Mesenchymal stem cell (in vitro differentiated cells and primary cell): Measurements from ENCODE around the gene CHRNA4.
A peak's percentile ranks its signal among the peaks of the same experiment; 100 is the strongest.

ENCODE experiments used
- DNase-seq: peaks from one replicate; pipeline ENCODE4 v3.0.0-alpha.2; 2013
- H2AFZ ChIP-seq: one replicate; pipeline ENCODE4 v1.6.1; 2013; ENCODE audit warnings: low read depth, mild to moderate bottlenecking, control low read depth, inconsistent platforms, low read length, moderate library complexity
- H2AK5ac ChIP-seq: 2 replicates; pipeline ENCODE4 v1.6.1; 2013; ENCODE audit warnings: low read length, moderate library complexity, mild to moderate bottlenecking, inconsistent platforms; ENCODE audit not compliant: severe bottlenecking
- H2BK120ac ChIP-seq: one replicate; pipeline ENCODE4 v1.6.1; 2013; ENCODE audit warnings: low read depth, mild to moderate bottlenecking, inconsistent platforms, low read length, moderate library complexity
- H2BK12ac ChIP-seq, 2 experiments: one replicate each; pipeline ENCODE4 v1.6.1; 2013; ENCODE audit warnings: inconsistent platforms in 2 of 2, low read length in 2 of 2, mild to moderate bottlenecking in 2 of 2, moderate library complexity in 2 of 2, control low read depth in 1 of 2
- H2BK15ac ChIP-seq: one replicate; pipeline ENCODE4 v1.6.1; 2013; ENCODE audit warnings: mild to moderate bottlenecking, low read depth, inconsistent platforms; ENCODE audit not compliant: poor library complexity, severe bottlenecking
- H2BK5ac ChIP-seq: 2 replicates; pipeline ENCODE4 v1.6.1; 2013; ENCODE audit warnings: low read depth, mild to moderate bottlenecking, low read length, control low read depth, inconsistent platforms; ENCODE audit not compliant: poor library complexity, severe bottlenecking
- H3K14ac ChIP-seq, 2 experiments: one replicate each; pipeline ENCODE4 v1.6.1; 2013; ENCODE audit warnings: inconsistent platforms in 2 of 2, low read length in 2 of 2, control low read depth in 1 of 2, mild to moderate bottlenecking in 1 of 2, moderate library complexity in 1 of 2
- H3K18ac ChIP-seq, 2 experiments: one replicate each; pipeline ENCODE4 v1.6.1; 2013; ENCODE audit warnings: inconsistent platforms in 2 of 2, low read length in 2 of 2, control low read depth in 1 of 2, low read depth in 1 of 2, mild to moderate bottlenecking in 1 of 2
- H3K23ac ChIP-seq, 2 experiments: one replicate each; pipeline ENCODE4 v1.6.1; 2013; ENCODE audit warnings: inconsistent platforms in 2 of 2, low read length in 2 of 2, mild to moderate bottlenecking in 2 of 2, moderate library complexity in 2 of 2, control low read depth in 1 of 2
- H3K27ac ChIP-seq: 2 replicates; pipeline ENCODE4 v1.5.1; 2013; ENCODE audit warnings: mild to moderate bottlenecking, moderate library complexity, low read length, control low read depth, inconsistent platforms; ENCODE audit not compliant: poor library complexity, severe bottlenecking
- H3K27me3 ChIP-seq, 2 experiments: 2 replicates each; pipeline versions ENCODE4 v1.6.1 to v1.7.0; 2013; ENCODE audit warnings: low read length in 2 of 2, mild to moderate bottlenecking in 2 of 2, moderate library complexity in 2 of 2, control low read depth in 1 of 2, inconsistent platforms in 1 of 2; ENCODE audit not compliant: control insufficient read depth in 1 of 2, insufficient read depth in 1 of 2
- H3K36me3 ChIP-seq, 2 experiments: 2 replicates each; pipeline versions ENCODE4 v1.6.1 to v1.7.0; 2013; ENCODE audit warnings: low read length in 2 of 2, control low read depth in 1 of 2, inconsistent platforms in 1 of 2, low read depth in 1 of 2, mild to moderate bottlenecking in 1 of 2; ENCODE audit not compliant: insufficient read depth in 2 of 2, control insufficient read depth in 1 of 2
- H3K4ac ChIP-seq, 2 experiments: one replicate each; pipeline ENCODE4 v1.6.1; 2013; ENCODE audit warnings: inconsistent platforms in 2 of 2, low read length in 2 of 2, mild to moderate bottlenecking in 2 of 2, moderate library complexity in 2 of 2, control low read depth in 1 of 2, low read depth in 1 of 2
- H3K4me1 ChIP-seq: 2 replicates; pipeline ENCODE4 v1.6.1; 2013; ENCODE audit warnings: low read depth, low read length, control low read depth; ENCODE audit not compliant: control insufficient read depth, insufficient read depth
- H3K4me2 ChIP-seq: 2 replicates; pipeline ENCODE4 v1.6.1; 2013; ENCODE audit warnings: low read length, mild to moderate bottlenecking, inconsistent platforms; ENCODE audit not compliant: poor library complexity, severe bottlenecking
- H3K4me3 ChIP-seq, 2 experiments: 2 replicates each; pipeline versions ENCODE4 v1.5.1 to v1.7.0; 2013; ENCODE audit warnings: low read length in 2 of 2, mild to moderate bottlenecking in 2 of 2, control low read depth in 1 of 2, low read depth in 1 of 2; ENCODE audit not compliant: insufficient read depth in 1 of 2
- H3K79me1 ChIP-seq: replicated peaks from 2 replicates; pipeline ENCODE4 v1.6.1; 2013; ENCODE audit warnings: mild to moderate bottlenecking, control low read depth, low read length, inconsistent platforms; ENCODE audit not compliant: poor library complexity, severe bottlenecking
- H3K9ac ChIP-seq: 2 replicates; pipeline ENCODE4 v1.7.0; 2013; ENCODE audit warnings: mild to moderate bottlenecking, low read length, moderate library complexity
- H3K9me3 ChIP-seq: 2 replicates; pipeline ENCODE4 v1.7.0; 2013; ENCODE audit warnings: mild to moderate bottlenecking, low read length; ENCODE audit not compliant: control insufficient read depth
- H4K8ac ChIP-seq: one replicate; pipeline ENCODE4 v1.6.1; 2013; ENCODE audit warnings: inconsistent platforms, mild to moderate bottlenecking, low read length, moderate library complexity
- H4K91ac ChIP-seq: one replicate; pipeline ENCODE4 v1.6.1; 2013; ENCODE audit warnings: mild to moderate bottlenecking, low read length, inconsistent platforms
- WGBS: methylation state at CpG from one replicate; pipeline ENCODE4 v1.1.7; 2013; ENCODE audit warnings: mixed read lengths; 5-methylcytosine and 5-hydroxymethylcytosine counted together

CHRNA4 gene

GRCh38 chr20:63298731-63299312, 62.3 kb downstream of the CHRNA4 start:
- Histone ChIP-seq H3K4me2 (no peak overlapping the region), H4K91ac (no peak overlapping the region), H3K79me1 (no peaks in the 10 kb centered on the region), H3K9me3 (peaks cover 10% of the 10 kb centered on the region), H3K27ac (no peak overlapping the region), H3K4ac (no peak overlapping the region), H3K4me1 (peaks cover 6% of the 10 kb centered on the region), H3K36me3 (no peaks in the 10 kb centered on the region), H2AK5ac (no peak overlapping the region), H4K8ac (no peak overlapping the region), H3K4me3 (no peak overlapping the region), H2AFZ (no peak overlapping the region), H3K14ac (no peak overlapping the region), H2BK12ac (no peak overlapping the region), H2BK5ac (no peak overlapping the region), H3K23ac (no peak overlapping the region), H3K9ac (no peak overlapping the region), H2BK120ac (no peak overlapping the region), H3K18ac (no peak overlapping the region), H3K27me3 (peaks cover 41 to 70% of the 10 kb centered on the region in 2 experiments), H2BK15ac (no peak overlapping the region)
- no peak for DNase-seq
- WGBS, result 90% methylated on average over 17 of the region's 17 CpGs

GRCh38 chr20:63297796-63298572, 63.2 kb downstream of the CHRNA4 start:
- Histone ChIP-seq H2AFZ (no peak overlapping the region), H4K91ac (no peak overlapping the region), H3K4me1 (peaks cover 8% of the 10 kb centered on the region), H3K27ac (no peak overlapping the region), H3K4me2 (no peak overlapping the region), H3K18ac (no peak overlapping the region), H3K79me1 (no peaks in the 10 kb centered on the region), H3K27me3 (peaks cover 38 to 72% of the 10 kb centered on the region in 2 experiments), H2BK5ac (no peak overlapping the region), H3K4ac (no peak overlapping the region), H3K4me3 (no peak overlapping the region), H3K9me3 (peaks cover 10% of the 10 kb centered on the region), H3K23ac (no peak overlapping the region), H4K8ac (no peak overlapping the region), H3K9ac (no peak overlapping the region), H2BK15ac (peak overlapping the region; percentile 36), H2BK120ac (no peak overlapping the region), H2AK5ac (no peak overlapping the region), H3K36me3 (no peaks in the 10 kb centered on the region), H2BK12ac (no peak overlapping the region), H3K14ac (no peak overlapping the region)
- no peak for DNase-seq
- 91% methylated on average over 14 of the region's 16 CpGs for WGBS

GRCh38 chr20:63297371-63297781, 63.8 kb downstream of the CHRNA4 start:
- H3K4ac ChIP-seq, result no peak overlapping the region
- H3K36me3 ChIP-seq, result peaks cover 0 to under 1% of the 10 kb centered on the region in 2 experiments
- H4K8ac ChIP-seq, result no peak overlapping the region
- peaks cover 10% of the 10 kb centered on the region for H3K4me1 ChIP-seq
- WGBS, result 86% methylated on average over 11 of the region's 11 CpGs
- H3K9me3 ChIP-seq, result peaks cover 10% of the 10 kb centered on the region
- H3K23ac ChIP-seq, result no peak overlapping the region
- no peak overlapping the region for H3K14ac ChIP-seq
- H3K9ac ChIP-seq, result no peak overlapping the region
- H3K79me1 ChIP-seq, result peaks cover 2% of the 10 kb centered on the region
- H2BK120ac ChIP-seq, result no peak overlapping the region
- H3K4me2 ChIP-seq, result no peak overlapping the region
- no peak overlapping the region for H2AFZ ChIP-seq
- no peak overlapping the region for H3K27ac ChIP-seq
- no peak overlapping the region for H2AK5ac ChIP-seq
- no peak overlapping the region for H3K4me3 ChIP-seq
- H2BK12ac ChIP-seq, result no peak overlapping the region
- no peak for DNase-seq
- H3K18ac ChIP-seq, result no peak overlapping the region
- H2BK15ac ChIP-seq, result peak overlapping the region; percentile 36
- H3K27me3 ChIP-seq, result peaks cover 38 to 74% of the 10 kb centered on the region in 2 experiments
- H4K91ac ChIP-seq, result no peak overlapping the region
- H2BK5ac ChIP-seq, result no peak overlapping the region

GRCh38 chr20:63296531-63297299, 64.4 kb downstream of the CHRNA4 start:
- Histone ChIP-seq H3K4ac (no peak overlapping the region), H3K4me3 (no peak overlapping the region), H2BK120ac (no peak overlapping the region), H3K79me1 (peaks cover 2% of the 10 kb centered on the region), H2AFZ (no peak overlapping the region), H3K4me2 (no peak overlapping the region), H3K23ac (no peak overlapping the region), H3K27ac (no peak overlapping the region), H3K9ac (no peak overlapping the region), H4K8ac (no peak overlapping the region), H2BK12ac (no peak overlapping the region), H3K4me1 (peaks cover 12% of the 10 kb centered on the region), H2BK5ac (no peak overlapping the region), H3K18ac (no peak overlapping the region), H2BK15ac (no peak overlapping the region), H2AK5ac (no peak overlapping the region), H3K9me3 (peaks cover 6% of the 10 kb centered on the region), H3K27me3 (peaks cover 38 to 81% of the 10 kb centered on the region in 2 experiments), H3K36me3 (peaks cover 0 to 6% of the 10 kb centered on the region in 2 experiments), H3K14ac (no peak overlapping the region), H4K91ac (no peak overlapping the region)
- 65% methylated on average over 17 of the region's 18 CpGs for WGBS
- no peak for DNase-seq
